Keratinocyte (primary cell): ENCODE results near the gene MALL. TPM values are rescaled to one million over a fixed set of nuclear protein-coding genes. Genes with fewer than 3 reads are reported as not detected.
A peak's percentile ranks its signal among the peaks of the same experiment; 100 is the strongest.

Source experiments
- DNase-seq: peaks from one replicate; pipeline ENCODE4 v3.0.0-alpha.2; 2011; ENCODE audit warnings: low read depth, missing footprints, low spot score
- FAIRE-seq: peaks from 2 replicates; lab custom pipeline; 2011; peaks lifted over from hg19 to GRCh38; lab: Jason Lieb, UNC
- H2AFZ ChIP-seq: 2 replicates; pipeline ENCODE4 v1.6.0; 2012; ENCODE audit warnings: low read length, control low read depth, inconsistent platforms; ENCODE audit not compliant: control insufficient read depth
- H3K27ac ChIP-seq: 2 replicates; pipeline ENCODE4 v1.5.1; 2011; ENCODE audit warnings: low read length; ENCODE audit not compliant: control insufficient read depth, insufficient read depth
- H3K27me3 ChIP-seq: 3 replicates; pipeline ENCODE4 v1.6.0; 2011; ENCODE audit warnings: low read length; ENCODE audit not compliant: control insufficient read depth, insufficient read depth; ENCODE audit errors: extremely low read depth
- H3K36me3 ChIP-seq, 2 experiments: 2 replicates in 1 of 2; 3 replicates in 1 of 2; pipeline ENCODE4 v1.5.1; 2011; ENCODE audit warnings: low read length in 2 of 2, mild to moderate bottlenecking in 1 of 2; ENCODE audit not compliant: control insufficient read depth in 2 of 2, insufficient read depth in 2 of 2; ENCODE audit errors: extremely low read depth in 1 of 2
- H3K4me1 ChIP-seq: 3 replicates; pipeline ENCODE4 v1.5.1; 2011; ENCODE audit warnings: low read length; ENCODE audit not compliant: control insufficient read depth, insufficient read depth; ENCODE audit errors: extremely low read depth
- H3K4me2 ChIP-seq: 3 replicates; pipeline ENCODE4 v1.6.0; 2011; ENCODE audit warnings: low read depth, low read length; ENCODE audit not compliant: control insufficient read depth, insufficient read depth; ENCODE audit errors: extremely low read depth
- H3K4me3 ChIP-seq, 3 experiments: fragments of 200-600 bp in 1 of 3; sonication (generic) in 1 of 3; 2 replicates in 2 of 3; 3 replicates in 1 of 3; pipeline ENCODE4 v1.5.1; 2011 to 2016; ENCODE audit warnings: low read length in 3 of 3, mild to moderate bottlenecking in 3 of 3, control low read depth in 2 of 3, inconsistent platforms in 1 of 3, low read depth in 1 of 3, mixed read lengths in 1 of 3, mixed run types in 1 of 3, moderate library complexity in 1 of 3; ENCODE audit not compliant: control insufficient read depth in 2 of 3, insufficient read depth in 2 of 3; ENCODE audit errors: extremely low read depth in 1 of 3
- H3K79me2 ChIP-seq: 2 replicates; pipeline ENCODE4 v1.6.0; 2012; ENCODE audit warnings: low read length; ENCODE audit not compliant: control insufficient read depth, insufficient read depth
- H3K9ac ChIP-seq: 3 replicates; pipeline ENCODE4 v1.6.0; 2011; ENCODE audit warnings: low read length; ENCODE audit not compliant: control insufficient read depth, insufficient read depth; ENCODE audit errors: extremely low read depth
- H3K9me1 ChIP-seq: 3 replicates; pipeline ENCODE4 v1.6.0; 2011; ENCODE audit warnings: low read length; ENCODE audit not compliant: control insufficient read depth, insufficient read depth; ENCODE audit errors: extremely low read depth
- H3K9me3 ChIP-seq: 2 replicates; pipeline ENCODE4 v1.5.1; 2012; ENCODE audit warnings: low read depth, low read length; ENCODE audit not compliant: control insufficient read depth
- H4K20me1 ChIP-seq: 3 replicates; pipeline ENCODE4 v1.6.0; 2011; ENCODE audit warnings: low read length; ENCODE audit not compliant: control insufficient read depth, insufficient read depth; ENCODE audit errors: extremely low read depth
- EZH2 ChIP-seq: IDR thresholded peaks from one replicate; pipeline ENCODE4 v1.6.1; 2012; ENCODE audit warnings: inconsistent platforms, mild to moderate bottlenecking, low read length, moderate library complexity
- dilution Hi-C: fragments of 300-500 bp; cut with MboI; formaldehyde crosslinking; loops from one replicate; pipeline ENCODE4 v1.7.0; 2020; ENCODE audit warnings: low sequenced_read_pairs; ENCODE audit not compliant: extremely low pct_ligation_motif_present
- polyA plus RNA-seq, 5 experiments: library from polyadenylated mRNA; depleted of rRNA in 3 of 5; stranded (reverse) in 3 of 5; stranded (forward) in 1 of 5; unstranded in 1 of 5; fragments of >200 nt; gene quantifications; 1 replicate in 1 of 5; 2 replicates in 3 of 5; 3 replicates in 1 of 5; pipeline versions ENCODE4 v1.2.1 to v1.2.3, GENCODE V29; 2011 to 2012; ENCODE audit warnings: missing spikeins in 2 of 5, low read depth in 1 of 5, low replicate concordance in 1 of 5
- TF ChIP-seq, protein P1 (sequence below), 3 experiments: IDR thresholded peaks in 1 of 3; conservative IDR thresholded peaks in 1 of 3; optimal IDR thresholded peaks in 1 of 3; 2 replicates in 2 of 3; 3 replicates in 1 of 3; pipeline versions ENCODE3 to v1.5.1; 2011; ENCODE audit warnings: low read length in 3 of 3, mild to moderate bottlenecking in 3 of 3, moderate library complexity in 2 of 3, control low read depth in 1 of 3, inconsistent platforms in 1 of 3; ENCODE audit not compliant: insufficient read depth in 2 of 3; ENCODE audit errors: extremely low read depth in 1 of 3

MALL gene
- polyA plus RNA-seq, 1 donor (not counting 4 experiments of a cell fraction or from before 2014, with no cell fraction given): 29.0 TPM

DNA sequence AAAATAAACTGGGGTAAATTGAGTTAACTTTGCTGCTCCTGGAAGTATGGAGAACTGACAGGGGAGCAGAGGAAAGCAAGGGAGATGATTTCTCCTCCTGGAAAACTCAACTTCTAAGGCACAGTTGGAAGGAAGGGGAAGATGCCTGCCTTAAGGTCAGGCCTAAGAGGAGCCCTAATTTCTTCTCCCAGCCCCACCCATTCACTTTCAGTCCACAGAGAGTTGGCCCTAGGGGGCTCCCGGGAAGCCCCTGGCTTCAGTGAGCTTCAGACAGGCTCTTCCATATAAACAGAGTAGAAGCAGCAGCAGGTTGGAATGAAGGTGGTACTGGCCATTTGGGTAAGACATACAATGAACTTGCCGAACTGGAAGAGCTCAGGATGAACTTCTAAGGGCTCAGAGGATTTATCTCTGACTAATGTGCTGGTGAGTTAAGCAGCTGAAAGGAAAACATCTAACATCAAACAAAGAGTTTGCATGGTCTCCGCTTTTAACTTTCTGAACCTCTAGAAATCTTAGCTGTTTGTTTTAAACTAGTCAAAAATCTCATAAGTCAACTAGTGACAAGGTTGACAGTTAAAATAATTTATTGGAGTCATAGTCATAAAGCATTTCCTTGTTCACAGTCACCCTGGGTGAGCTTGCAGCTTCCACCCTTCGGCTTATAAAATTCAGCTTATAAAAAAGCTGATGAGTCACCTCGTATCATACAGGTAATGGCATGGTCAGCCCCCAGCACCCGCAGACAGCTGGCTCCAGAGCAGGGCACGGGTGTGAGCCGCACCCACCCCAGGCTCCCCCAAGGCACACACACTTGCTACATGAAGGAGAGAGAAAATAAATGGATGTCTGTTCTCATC lies 9.8 kb downstream of the MALL start:
- Histone ChIP-seq H3K4me3 (peak overlapping the region in 2 of 3 experiments; percentile 15 to 38), H3K9me1 (no peaks in the 10 kb centered on the region), H3K9me3 (no peaks in the 10 kb centered on the region), H3K79me2 (peaks cover 63% of the 10 kb centered on the region), H3K36me3 (peaks cover 0 to 15% of the 10 kb centered on the region in 2 experiments), H3K27me3 (no peaks in the 10 kb centered on the region), H3K27ac (peak overlapping the region; percentile 81), H3K4me2 (peak overlapping the region; percentile 72), H4K20me1 (no peaks in the 10 kb centered on the region), H2AFZ (no peak overlapping the region), H3K9ac (peak overlapping the region; percentile 74), H3K4me1 (peaks cover 72% of the 10 kb centered on the region)
- dilution Hi-C loops: no loop called here
- FAIRE-seq (peak; percentile 48), DNase-seq (no peak)
- no peak for TF ChIP-seq EZH2
- TF ChIP-seq, protein P1, sequence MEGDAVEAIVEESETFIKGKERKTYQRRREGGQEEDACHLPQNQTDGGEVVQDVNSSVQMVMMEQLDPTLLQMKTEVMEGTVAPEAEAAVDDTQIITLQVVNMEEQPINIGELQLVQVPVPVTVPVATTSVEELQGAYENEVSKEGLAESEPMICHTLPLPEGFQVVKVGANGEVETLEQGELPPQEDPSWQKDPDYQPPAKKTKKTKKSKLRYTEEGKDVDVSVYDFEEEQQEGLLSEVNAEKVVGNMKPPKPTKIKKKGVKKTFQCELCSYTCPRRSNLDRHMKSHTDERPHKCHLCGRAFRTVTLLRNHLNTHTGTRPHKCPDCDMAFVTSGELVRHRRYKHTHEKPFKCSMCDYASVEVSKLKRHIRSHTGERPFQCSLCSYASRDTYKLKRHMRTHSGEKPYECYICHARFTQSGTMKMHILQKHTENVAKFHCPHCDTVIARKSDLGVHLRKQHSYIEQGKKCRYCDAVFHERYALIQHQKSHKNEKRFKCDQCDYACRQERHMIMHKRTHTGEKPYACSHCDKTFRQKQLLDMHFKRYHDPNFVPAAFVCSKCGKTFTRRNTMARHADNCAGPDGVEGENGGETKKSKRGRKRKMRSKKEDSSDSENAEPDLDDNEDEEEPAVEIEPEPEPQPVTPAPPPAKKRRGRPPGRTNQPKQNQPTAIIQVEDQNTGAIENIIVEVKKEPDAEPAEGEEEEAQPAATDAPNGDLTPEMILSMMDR (optimal IDR thresholded peaks at IDR 0.05 in 1 of 3, IDR thresholded peaks at IDR 0.05 in 1 of 3, conservative IDR thresholded peaks at IDR 0.05 in 1 of 3; ENCODE audit: extremely low read depth in 1 of 3, insufficient read depth in 2 of 3, low read length in 3 of 3): no peak

DNA sequence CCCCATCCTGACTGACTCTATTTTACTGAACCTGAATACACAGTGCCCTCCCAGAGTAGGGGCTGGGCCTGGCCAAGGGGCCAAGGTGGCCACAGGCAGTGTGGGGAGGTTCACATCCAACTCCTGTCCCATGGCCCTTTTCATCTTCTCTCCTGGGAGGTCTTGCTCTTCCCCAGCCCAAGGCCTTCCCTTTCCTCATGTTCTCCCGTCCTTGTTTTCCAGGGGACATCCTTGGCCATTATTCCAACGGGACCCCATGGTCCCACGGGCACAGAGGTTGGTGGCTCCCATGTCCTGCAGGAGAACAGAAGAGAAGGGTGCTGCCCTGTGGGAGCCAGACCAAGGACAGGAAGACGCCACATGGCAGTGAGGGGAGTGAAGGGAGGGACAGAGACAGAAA lies 10.4 kb downstream of the MALL start:
- H3K79me2 ChIP-seq: peaks cover 56% of the 10 kb centered on the region
- peak overlapping the region; percentile 72 for H3K4me2 ChIP-seq
- H2AFZ ChIP-seq: no peak overlapping the region

More for the DNA sequence above, 10.4 kb downstream of the MALL start:
- H3K4me3 ChIP-seq: no peak overlapping the region
- FAIRE-seq (no peak), DNase-seq (no peak)
- H3K9ac ChIP-seq: peak overlapping the region; percentile 74
- H4K20me1 ChIP-seq: no peaks in the 10 kb centered on the region
- H3K27me3 ChIP-seq: no peaks in the 10 kb centered on the region
- peak overlapping the region; percentile 81 for H3K27ac ChIP-seq
- peaks cover 79% of the 10 kb centered on the region for H3K4me1 ChIP-seq
- dilution Hi-C loops: no loop called here
- H3K36me3 ChIP-seq: peaks cover 0 to 15% of the 10 kb centered on the region in 2 experiments
- H3K9me1 ChIP-seq: no peaks in the 10 kb centered on the region
- no peak for TF ChIP-seq EZH2
- TF ChIP-seq, protein P1 (optimal IDR thresholded peaks at IDR 0.05 in 1 of 3, IDR thresholded peaks at IDR 0.05 in 1 of 3, conservative IDR thresholded peaks at IDR 0.05 in 1 of 3; ENCODE audit: extremely low read depth in 1 of 3, insufficient read depth in 2 of 3, low read length in 3 of 3): no peak
- no peaks in the 10 kb centered on the region for H3K9me3 ChIP-seq
